Stimulated activated CD8-positive, alpha-beta memory T cell treated with anti-CD3 and anti-CD28 coated beads, Interleukin-15, amount 100 ng/mL, for 48 hours (primary cell): Measurements from ENCODE around the gene DPH5.

ENCODE experiments used
- DNase-seq, 2 donors: peaks; one replicate each; pipeline ENCODE4 v3.0.0-alpha.2; 2020; ENCODE audit warnings: low read depth in 2 of 2

The DPH5 gene

DNA sequence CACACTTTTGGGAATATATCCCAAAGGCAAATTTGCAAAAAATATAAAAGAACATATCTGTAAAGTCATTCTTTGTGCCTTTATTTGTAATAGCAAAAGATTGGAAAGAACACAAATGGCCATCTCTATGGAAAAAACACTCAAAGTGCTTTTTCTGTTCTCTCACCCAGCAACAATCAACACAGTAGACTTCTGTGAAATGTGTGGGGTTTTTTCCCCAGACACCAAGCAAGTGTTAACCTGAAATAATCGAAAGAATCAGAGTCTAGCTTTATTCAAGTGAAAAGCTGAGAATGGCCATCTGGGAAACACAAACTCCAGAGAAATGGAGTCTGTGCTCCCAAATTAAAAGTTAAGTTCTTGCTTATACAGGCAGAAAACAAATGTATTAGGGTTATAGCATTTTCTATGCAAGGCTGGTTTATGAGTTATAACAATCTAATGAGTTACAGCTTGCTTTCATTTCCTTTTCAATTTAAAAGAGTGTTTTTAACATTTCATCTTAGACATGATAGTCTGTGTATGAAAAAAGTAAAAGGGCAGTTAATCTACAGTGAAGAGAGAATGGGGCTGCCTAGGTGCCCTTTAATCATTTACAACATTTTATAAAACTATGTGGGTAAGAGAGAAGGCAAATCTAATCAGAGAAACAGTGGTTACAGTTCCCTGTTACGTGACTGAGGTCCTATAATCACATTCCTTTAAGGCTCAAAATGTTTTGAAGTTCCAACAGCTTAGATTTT, 83.1 kb downstream of the DPH5 start:
- no peak for DNase-seq

DNA sequence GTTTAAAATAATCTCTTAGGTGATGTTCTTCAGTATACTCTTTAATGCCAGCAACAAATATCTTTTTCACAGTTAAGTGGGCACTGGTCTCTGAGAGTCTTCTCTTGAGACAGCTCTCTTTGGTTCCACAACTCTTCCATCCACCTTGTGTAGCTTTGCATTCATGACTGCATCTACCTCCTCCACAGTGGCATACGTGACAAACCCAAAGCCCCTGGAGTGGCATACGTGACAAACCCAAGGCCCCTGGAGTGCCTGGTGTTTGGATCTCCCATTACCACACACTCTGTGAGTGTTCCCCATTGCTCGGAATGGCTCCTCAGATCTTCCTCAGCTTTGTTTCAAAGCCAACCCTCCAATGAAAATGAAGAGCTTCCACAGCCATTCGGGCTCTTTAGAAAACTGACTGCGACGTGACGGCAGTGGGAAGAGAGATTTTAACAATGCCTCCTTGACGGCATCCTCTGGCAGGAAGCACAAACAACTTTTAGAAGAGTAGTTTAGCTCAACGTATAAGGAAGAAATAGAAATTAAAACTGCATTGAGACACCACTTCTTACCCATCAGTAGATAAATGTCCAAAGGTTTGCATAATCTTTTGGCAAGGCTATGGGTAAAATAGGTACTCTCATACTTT, 83.9 kb downstream of the DPH5 start:
- DNase-seq, result no peak

DNA sequence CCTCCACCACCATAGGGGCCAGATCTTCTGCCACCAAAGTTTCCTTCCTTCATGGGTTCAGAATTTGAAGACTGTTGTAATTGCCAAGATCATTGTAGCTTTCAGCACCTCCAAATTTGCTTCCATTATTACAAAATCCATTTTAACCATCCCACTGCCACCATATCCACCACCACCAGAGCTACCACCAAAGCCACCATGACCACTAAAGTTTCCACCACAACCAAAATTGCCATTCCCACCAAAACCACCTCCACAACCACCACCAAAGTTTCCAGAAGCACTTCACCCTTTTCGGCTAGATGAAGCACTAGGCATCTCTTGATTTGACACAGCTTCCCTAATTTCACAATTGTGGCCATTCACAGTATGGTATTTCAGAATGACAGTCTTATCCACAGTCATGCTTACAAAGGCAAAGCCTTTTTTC, 84.5 kb downstream of the DPH5 start:
- peak; percentile 6 to 48 for DNase-seq
